ENCODE data around the gene GHITM.

DNA sequence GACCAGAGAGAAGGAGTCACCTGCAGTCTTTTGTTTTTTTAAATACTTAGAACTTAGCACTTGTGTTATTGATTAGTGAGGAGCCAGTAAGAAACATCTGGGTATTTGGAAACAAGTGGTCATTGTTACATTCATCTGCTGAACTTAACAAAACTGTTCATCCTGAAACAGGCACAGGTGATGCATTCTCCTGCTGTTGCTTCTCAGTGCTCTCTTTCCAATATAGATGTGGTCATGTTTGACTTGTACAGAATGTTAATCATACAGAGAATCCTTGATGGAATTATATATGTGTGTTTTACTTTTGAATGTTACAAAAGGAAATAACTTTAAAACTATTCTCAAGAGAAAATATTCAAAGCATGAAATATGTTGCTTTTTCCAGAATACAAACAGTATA, 13.5 kb downstream of the GHITM start:
- TF ChIP-seq POLR2A (IDR thresholded peaks at IDR 0.05; ENCODE audit: low read depth, low read length): no peak
- TF ChIP-seq, protein P1, sequence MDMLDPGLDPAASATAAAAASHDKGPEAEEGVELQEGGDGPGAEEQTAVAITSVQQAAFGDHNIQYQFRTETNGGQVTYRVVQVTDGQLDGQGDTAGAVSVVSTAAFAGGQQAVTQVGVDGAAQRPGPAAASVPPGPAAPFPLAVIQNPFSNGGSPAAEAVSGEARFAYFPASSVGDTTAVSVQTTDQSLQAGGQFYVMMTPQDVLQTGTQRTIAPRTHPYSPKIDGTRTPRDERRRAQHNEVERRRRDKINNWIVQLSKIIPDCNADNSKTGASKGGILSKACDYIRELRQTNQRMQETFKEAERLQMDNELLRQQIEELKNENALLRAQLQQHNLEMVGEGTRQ (IDR thresholded peaks at IDR 0.05; ENCODE audit: low read depth, low read length): no peak
